ENCODE data around the gene BICD1. TPM values are rescaled to one million over a fixed set of nuclear protein-coding genes. Genes with fewer than 3 reads are reported as not detected.
A peak's percentile ranks its signal among the peaks of the same experiment; 100 is the strongest.

The BICD1 gene
- total RNA-seq, 4 donors from 2014 or later: 0.70 to 7.8 (median 2.8) TPM

GRCh38 chr12:32379213-32379612 lies 272.6 kb downstream of the BICD1 start:
- TF ChIP-seq CTCF (IDR thresholded peaks at IDR 0.05) (no peak), POLR2A (IDR thresholded peaks at IDR 0.05) (no peak)
- intact Hi-C loops (cut with DNase I): no loop called here
- Histone ChIP-seq H3K27ac (no peak overlapping the region), H3K9me3 (no peaks in the 10 kb centered on the region), H3K27me3 (no peaks in the 10 kb centered on the region), H3K4me3 (no peak overlapping the region), H3K4me1 (no peaks in the 10 kb centered on the region), H3K36me3 (no peaks in the 10 kb centered on the region)
- 85 to 95% methylated on average over 10 of the region's 10 CpGs for WGBS, 2 donors
- no peak for DNase-seq

- no peak for TF ChIP-seq POLR2A (IDR thresholded peaks at IDR 0.05)
- no peak for TF ChIP-seq CTCF (IDR thresholded peaks at IDR 0.05)
- Histone ChIP-seq H3K4me1 (no peaks in the 10 kb centered on the region), H3K36me3 (no peaks in the 10 kb centered on the region), H3K9me3 (no peaks in the 10 kb centered on the region), H3K27ac (no peak overlapping the region), H3K27me3 (no peaks in the 10 kb centered on the region), H3K4me3 (no peak overlapping the region)
- no peak for DNase-seq
- 70 to 91% methylated on average over 8 of the region's 8 CpGs for whole genome bisulfite sequencing, 2 donors
- intact Hi-C loops (cut with DNase I): no loop called here
Measured at GRCh38 chr12:32379667-32380066, 273.0 kb downstream of the BICD1 start.

- H3K9me3 ChIP-seq: no peaks in the 10 kb centered on the region
- TF ChIP-seq POLR2A (IDR thresholded peaks at IDR 0.05): no peak
- no peak for TF ChIP-seq CTCF (IDR thresholded peaks at IDR 0.05)
- H3K4me1 ChIP-seq: no peaks in the 10 kb centered on the region
- WGBS, 2 donors: 78% methylated on average over 2 of the region's 2 CpGs
- no peaks in the 10 kb centered on the region for H3K27me3 ChIP-seq
- H3K4me3 ChIP-seq: no peak overlapping the region
- no peak for DNase-seq
- H3K36me3 ChIP-seq: no peaks in the 10 kb centered on the region
- H3K27ac ChIP-seq: no peak overlapping the region
- intact Hi-C loops (cut with DNase I): no loop called here
Measured at GRCh38 chr12:32382226-32382625, 275.6 kb downstream of the BICD1 start.

- Histone ChIP-seq H3K4me1 (peaks cover 0 to 6% (median 0%) of the 10 kb centered on the region in 3 donors), H3K36me3 (no peaks in the 10 kb centered on the region), H3K4me3 (peak overlapping the region; percentile 31 to 65 (median 38)), H3K27ac (no peak overlapping the region), H3K27me3 (peaks cover 0 to 27% (median 0%) of the 10 kb centered on the region in 4 donors), H3K9me3 (no peaks in the 10 kb centered on the region)
- DNase-seq: no peak
- TF ChIP-seq POLR2A (IDR thresholded peaks at IDR 0.05) (no peak), CTCF (IDR thresholded peaks at IDR 0.05) (no peak)
- WGBS, 2 donors: 32 to 59% methylated on average over 12 to 28 of the region's 47 CpGs
- intact Hi-C loops (cut with DNase I): no loop called here
Measured at GRCh38 chr12:32390572-32391219, 284.0 kb downstream of the BICD1 start.

GRCh38 chr12:32395026-32395425 lies 288.4 kb downstream of the BICD1 start:
- peaks cover 0 to 19% (median 0%) of the 10 kb centered on the region in 4 donors for H3K27me3 ChIP-seq
- no peak overlapping the region for H3K4me3 ChIP-seq
- DNase-seq: no peak
- no peaks in the 10 kb centered on the region for H3K36me3 ChIP-seq
- no peaks in the 10 kb centered on the region for H3K9me3 ChIP-seq
- no peak overlapping the region for H3K27ac ChIP-seq
- no peak for TF ChIP-seq POLR2A (IDR thresholded peaks at IDR 0.05)
- no peak for TF ChIP-seq CTCF (IDR thresholded peaks at IDR 0.05)
- peaks cover 2 to 22% (median 5%) of the 10 kb centered on the region in 3 donors for H3K4me1 ChIP-seq
- intact Hi-C loops (cut with DNase I): no loop called here

Measured in esophagus squamous epithelium (tissue), 5 donors.